HFF-Myc (cell line): ENCODE data around the gene GLRX5.

Experiments used
- DNase-seq: peaks from one replicate; pipeline ENCODE4 v3.0.0-alpha.2; 2011; ENCODE audit warnings: low read depth; ENCODE audit errors: extremely low read depth
- H3K4me3 ChIP-seq: replicated peaks from 2 replicates; pipeline ENCODE4 v1.5.1; 2011; ENCODE audit warnings: low read depth, mild to moderate bottlenecking, control low read depth, low read length
- TF ChIP-seq, protein P1 (sequence below): IDR thresholded peaks from 2 replicates; pipeline ENCODE4 v1.5.1; 2012; ENCODE audit warnings: mild to moderate bottlenecking, low read depth, low read length, control low read depth; ENCODE audit errors: missing control alignments

Gene GLRX5

DNA sequence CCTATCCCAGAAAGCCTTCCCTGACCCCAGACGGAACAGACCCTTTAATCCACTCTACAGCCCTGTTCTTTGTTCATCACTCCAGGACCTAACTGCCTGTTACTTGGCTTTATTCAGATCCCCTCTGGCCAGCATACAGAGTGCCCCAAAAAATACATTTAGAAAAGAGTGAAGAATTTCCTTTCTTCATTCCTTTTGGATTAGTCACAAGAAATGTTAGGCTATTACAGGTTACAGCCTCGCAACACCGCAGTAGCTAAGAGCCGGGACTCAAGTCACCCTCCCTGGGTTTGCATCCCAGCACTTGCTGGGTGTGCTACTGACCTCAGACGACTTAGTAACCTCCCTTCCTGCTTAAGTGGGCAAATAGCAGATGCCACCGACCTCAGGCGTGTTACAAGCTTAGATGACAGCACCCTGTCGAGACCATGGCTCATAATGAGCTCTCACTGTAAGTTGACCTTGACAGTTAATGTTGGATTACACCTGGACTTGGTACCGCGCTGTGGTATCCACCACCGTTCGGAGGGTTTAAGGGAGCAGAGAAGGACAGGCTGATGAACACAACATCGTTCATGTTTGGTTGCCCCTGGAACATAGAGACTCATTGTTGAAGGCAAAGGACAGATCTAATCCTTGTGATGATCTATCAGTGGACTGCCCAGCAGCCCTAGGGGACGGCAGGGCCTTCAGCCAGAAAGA lies 12.9 kb downstream of the GLRX5 start:
- no peak overlapping the region for H3K4me3 ChIP-seq
- no peak for DNase-seq
- TF ChIP-seq, protein P1, sequence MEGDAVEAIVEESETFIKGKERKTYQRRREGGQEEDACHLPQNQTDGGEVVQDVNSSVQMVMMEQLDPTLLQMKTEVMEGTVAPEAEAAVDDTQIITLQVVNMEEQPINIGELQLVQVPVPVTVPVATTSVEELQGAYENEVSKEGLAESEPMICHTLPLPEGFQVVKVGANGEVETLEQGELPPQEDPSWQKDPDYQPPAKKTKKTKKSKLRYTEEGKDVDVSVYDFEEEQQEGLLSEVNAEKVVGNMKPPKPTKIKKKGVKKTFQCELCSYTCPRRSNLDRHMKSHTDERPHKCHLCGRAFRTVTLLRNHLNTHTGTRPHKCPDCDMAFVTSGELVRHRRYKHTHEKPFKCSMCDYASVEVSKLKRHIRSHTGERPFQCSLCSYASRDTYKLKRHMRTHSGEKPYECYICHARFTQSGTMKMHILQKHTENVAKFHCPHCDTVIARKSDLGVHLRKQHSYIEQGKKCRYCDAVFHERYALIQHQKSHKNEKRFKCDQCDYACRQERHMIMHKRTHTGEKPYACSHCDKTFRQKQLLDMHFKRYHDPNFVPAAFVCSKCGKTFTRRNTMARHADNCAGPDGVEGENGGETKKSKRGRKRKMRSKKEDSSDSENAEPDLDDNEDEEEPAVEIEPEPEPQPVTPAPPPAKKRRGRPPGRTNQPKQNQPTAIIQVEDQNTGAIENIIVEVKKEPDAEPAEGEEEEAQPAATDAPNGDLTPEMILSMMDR, result no peak

DNA sequence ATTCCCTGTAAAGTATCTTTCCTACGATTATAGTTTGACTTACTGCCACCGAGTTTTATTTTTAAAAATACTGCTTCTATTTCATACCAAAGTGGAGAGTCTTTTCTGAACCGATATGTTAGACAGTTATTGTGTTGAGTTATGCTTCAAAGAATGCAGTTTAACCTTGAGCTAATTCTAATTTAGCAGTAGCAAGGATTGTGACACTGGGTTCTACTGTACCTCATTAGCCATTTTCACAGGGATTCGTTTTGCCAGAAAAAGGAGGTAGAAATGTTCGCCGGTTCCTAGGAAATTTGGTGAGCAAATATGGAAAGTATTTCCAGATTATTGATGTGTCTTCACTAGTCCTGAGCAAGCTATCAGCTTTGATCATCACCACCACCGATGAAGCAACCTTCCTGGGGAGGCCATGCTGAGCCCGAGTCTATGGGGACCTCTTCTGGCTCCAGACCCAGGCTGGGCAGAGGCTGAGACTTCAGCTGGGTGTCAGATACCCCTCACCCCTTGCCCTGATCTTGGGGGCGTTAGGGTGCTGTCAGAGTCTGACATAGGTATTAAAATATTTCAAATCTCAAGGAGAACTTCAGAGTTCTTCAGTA lies 13.6 kb downstream of the GLRX5 start:
- TF ChIP-seq, protein P1, result no peak
- no peak for DNase-seq
- no peak overlapping the region for H3K4me3 ChIP-seq

DNA sequence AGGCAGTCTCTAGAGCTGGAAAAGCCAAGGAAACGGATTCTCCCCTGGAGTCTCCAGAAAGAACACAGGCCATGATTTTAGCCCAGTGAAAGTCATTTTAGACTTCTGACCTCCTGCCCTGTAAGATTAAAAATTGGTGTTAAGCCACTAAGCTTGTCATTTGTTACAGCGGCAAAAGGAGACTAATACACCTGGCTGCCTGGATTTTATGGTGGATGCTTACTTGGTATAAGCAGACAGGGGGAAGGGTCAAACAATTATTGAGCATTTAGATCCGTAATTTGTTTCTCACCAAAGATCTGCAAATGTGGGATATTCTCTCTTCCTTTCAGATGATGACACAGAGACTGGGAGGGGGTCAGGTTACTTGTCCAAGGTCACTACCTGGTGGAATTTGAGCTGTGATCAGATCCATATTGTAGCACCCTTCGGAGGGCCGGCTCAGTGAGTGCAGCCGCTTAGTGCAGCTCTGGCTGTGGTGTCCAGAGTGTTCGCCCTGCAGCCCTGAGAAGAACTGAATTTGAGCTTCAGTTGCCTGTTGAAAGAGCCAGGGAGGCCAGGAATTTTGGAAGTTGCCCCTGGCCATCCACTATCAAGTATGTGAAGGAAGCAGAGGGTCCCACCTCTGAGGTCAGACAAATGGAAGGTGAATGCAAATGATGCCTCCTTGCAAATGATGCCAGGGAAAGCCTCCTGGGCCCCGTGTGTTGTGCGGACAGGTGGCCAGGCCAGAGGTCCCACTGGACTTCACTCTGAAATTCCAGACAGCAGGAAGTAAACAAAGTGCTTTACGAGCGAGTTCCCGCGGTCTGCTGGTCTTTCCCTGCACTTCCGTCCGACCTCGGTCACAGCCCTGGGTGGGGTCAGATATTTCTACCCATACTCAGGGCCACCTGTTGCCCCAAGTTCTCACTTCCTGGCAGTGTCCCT lies 15.1 kb downstream of the GLRX5 start:
- DNase-seq, result no peak
- TF ChIP-seq, protein P1, result no peak
- no peak overlapping the region for H3K4me3 ChIP-seq

DNA sequence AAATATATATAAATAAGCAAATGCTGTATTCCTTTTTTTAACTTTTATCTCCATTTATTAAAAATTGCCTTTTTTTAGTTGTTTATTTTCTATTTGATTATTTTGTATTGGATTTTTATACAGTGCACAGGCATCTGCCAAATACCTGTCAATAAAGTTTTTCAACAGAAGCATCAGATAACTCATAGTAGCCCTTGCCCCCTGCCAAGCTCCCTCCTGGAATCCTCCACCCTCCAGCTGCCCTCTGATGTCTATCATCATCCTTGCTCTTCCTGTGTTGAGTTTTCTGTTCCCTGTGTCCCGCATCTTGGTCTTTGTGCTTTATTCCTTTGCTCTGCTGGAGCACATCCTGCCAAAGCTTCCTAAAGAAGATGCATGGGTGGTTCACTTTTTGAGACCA lies 16.6 kb downstream of the GLRX5 start:
- no peak for DNase-seq
- TF ChIP-seq, protein P1, result no peak
- no peak overlapping the region for H3K4me3 ChIP-seq

DNA sequence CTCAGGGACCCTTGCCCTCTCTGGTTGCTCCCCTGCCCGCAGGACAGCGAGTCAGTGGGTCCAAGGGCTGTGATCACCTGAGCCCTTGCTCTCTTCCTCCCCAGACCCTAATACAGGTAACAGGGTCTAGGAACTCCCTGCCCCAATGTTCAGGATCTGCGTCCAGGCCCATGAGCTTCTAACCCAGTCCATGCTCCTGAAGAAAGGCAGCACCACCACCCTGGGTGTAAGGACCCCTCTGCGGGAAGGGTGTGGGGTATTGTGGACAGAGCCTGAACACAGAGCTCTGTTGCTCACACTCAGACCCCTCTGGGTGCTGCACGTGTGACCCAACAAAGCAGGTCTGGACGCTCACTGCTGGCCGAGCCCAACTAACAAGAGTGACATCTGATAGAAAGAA lies 18.3 kb downstream of the GLRX5 start:
- DNase-seq, result no peak
- TF ChIP-seq, protein P1, result no peak
- no peak overlapping the region for H3K4me3 ChIP-seq

DNA sequence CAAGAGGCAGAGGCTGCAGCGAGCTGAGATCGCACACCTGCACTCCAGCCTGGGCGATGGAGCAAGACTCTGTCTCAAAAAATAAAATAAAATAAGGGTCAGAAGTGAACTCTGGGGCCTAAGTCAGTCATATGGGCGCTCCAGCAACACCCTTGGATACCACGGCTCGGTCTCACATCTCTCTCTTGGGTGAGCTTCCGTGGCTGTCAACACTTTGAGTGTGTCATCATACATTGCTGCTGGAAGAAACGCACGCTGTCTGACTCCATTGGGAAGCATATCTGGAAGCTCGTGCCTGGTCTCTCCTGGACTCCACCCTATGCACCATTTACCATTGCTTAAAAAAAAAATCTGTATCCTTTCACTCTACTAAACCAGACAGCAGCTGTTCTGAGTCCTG lies 20.2 kb downstream of the GLRX5 start:
- no peak overlapping the region for H3K4me3 ChIP-seq
- no peak for DNase-seq
- TF ChIP-seq, protein P1, result no peak
